GM12874 (cell line): ENCODE data around the gene VSIG8.

Experiments
- TF ChIP-seq, protein P1 (sequence below): IDR thresholded peaks from 2 replicates; pipeline ENCODE4 v1.5.1; 2011; ENCODE audit warnings: low read depth, mild to moderate bottlenecking, control low read depth, low read length, moderate library complexity; ENCODE audit not compliant: insufficient read depth

Gene VSIG8

GRCh38 chr1:159827549-159827948, 34.9 kb downstream of the VSIG8 start:
- TF ChIP-seq, protein P1, sequence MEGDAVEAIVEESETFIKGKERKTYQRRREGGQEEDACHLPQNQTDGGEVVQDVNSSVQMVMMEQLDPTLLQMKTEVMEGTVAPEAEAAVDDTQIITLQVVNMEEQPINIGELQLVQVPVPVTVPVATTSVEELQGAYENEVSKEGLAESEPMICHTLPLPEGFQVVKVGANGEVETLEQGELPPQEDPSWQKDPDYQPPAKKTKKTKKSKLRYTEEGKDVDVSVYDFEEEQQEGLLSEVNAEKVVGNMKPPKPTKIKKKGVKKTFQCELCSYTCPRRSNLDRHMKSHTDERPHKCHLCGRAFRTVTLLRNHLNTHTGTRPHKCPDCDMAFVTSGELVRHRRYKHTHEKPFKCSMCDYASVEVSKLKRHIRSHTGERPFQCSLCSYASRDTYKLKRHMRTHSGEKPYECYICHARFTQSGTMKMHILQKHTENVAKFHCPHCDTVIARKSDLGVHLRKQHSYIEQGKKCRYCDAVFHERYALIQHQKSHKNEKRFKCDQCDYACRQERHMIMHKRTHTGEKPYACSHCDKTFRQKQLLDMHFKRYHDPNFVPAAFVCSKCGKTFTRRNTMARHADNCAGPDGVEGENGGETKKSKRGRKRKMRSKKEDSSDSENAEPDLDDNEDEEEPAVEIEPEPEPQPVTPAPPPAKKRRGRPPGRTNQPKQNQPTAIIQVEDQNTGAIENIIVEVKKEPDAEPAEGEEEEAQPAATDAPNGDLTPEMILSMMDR: no peak

DNA sequence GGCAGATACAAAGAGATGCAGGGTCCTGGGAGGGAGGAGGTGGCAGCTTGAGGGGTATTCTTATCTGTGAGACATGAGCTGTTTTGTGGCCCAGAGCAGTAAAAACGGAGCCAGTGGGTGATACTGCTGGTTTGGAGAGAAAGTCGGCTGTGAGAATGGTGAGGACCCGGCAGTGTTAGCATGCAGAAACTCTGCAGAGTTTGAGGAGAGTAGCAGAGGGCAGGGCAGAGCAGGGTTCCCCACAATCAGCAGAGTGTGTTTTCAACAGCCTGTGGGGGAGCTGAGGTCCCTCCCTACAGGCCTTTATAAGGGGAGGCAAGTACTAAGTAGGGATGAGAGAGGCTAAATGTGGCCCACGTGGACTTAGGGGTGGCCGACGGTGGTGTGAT, 35.4 kb downstream of the VSIG8 start:
- TF ChIP-seq, protein P1: no peak

DNA sequence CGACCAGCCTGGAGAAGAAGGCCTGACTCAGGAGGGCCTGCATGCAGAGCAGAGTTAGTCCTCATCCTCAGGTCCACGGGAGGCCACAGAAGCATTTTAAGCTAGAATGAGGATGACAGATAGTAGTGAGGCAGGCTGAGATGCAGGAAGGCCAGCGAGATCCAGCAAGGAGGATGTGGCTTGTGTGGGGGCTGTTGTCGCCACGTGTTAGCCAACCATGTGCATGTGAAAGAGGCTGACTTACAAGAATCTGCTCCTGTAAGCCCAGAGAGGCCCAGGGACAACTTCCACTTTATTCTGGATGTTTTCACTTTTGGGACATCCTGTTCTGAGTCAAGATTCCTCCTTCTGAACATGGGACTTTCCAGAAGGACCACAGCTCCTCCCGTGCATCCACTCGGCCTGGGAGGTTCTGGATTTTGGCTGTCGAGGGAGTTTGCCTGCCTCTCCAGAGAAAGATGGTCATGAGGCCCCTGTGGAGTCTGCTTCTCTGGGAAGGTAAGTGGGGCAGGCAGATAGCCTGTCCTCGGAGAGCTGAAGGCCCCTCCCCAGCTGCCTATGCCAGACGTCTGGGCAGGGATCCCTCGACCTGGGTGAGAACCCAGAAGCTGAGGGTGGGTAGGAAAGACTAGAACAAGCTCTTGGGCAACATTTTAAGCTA, 35.9 kb downstream of the VSIG8 start, which contains the start of gene SLAMF8:
Gene SLAMF8 (plus strand): TSS at position 433 of the 661 bp plus-strand sequence. CDS start 26 bp downstream, at position 459.
- TF ChIP-seq, protein P1: no peak

GRCh38 chr1:159825564-159825963, 36.9 kb downstream of the VSIG8 start:
- TF ChIP-seq, protein P1: no peak

- TF ChIP-seq, protein P1: no peak
These were observed 39.1 kb downstream of the VSIG8 start for GRCh38 chr1:159823406-159823805.

GRCh38 chr1:159821171-159821867, 41.1 kb downstream of the VSIG8 start:
- TF ChIP-seq, protein P1: no peak

GRCh38 chr1:159817276-159818041, 45.0 kb downstream of the VSIG8 start:
- TF ChIP-seq, protein P1: no peak
